Activated CD4-positive, alpha-beta T cell treated with anti-CD3 and anti-CD28 coated beads for 48 hours (primary cell): ENCODE data around the gene ALG9.

Source experiments
- DNase-seq: peaks from one replicate; pipeline ENCODE4 v3.0.0-alpha.2; 2020

ALG9 gene

DNA sequence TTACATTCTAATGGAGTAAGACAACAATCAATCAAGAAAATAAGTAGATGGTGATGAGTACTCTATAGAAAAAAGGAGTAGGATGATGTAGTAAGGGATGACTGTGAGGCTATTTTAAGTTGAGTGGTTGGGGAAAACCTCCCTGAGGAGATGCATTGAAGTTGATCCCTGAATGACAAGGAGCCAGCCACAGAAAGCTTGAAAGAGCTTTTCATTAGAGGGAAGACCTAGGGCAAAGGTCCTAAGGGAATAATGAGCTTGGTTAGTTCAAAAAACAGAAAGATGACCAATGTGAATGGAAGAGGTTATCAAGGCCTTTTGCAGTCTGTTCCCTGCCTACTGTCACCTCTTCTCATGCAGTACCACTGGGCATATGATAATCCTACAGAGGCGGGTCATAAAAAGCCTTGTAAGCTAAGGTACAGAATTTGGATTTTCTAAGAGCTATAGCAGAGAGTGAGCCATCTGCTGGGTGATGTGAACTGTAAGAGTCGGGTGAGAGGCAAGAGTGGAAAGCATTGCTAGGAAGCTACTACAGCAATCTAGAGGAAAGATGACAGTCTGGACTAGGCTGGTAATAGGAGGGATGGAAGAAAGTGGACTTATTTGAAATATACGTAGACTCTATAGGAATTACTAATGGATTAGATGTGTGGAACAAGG, 108.3 kb downstream of the ALG9 start:
- DNase-seq = no peak

DNA sequence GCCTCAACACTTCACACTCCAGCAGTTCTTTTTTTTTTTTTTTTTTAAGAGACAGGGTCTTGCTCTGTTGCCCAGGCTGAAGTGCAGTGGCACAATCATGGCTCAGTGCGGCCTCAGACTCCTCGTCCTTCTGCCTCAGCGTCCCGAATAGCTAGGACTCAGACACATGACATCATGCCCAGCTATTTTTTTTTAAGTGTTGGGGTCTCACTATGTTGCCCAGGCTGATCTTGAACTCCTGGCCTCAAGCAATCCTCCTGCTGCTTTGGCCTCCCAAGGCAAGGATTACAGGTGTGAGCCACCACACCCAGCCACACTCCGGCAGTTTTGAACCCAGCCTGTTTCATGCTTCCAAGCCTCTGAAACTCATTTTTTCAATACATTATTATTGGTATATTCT, 108.9 kb downstream of the ALG9 start:
- DNase-seq = no peak

DNA sequence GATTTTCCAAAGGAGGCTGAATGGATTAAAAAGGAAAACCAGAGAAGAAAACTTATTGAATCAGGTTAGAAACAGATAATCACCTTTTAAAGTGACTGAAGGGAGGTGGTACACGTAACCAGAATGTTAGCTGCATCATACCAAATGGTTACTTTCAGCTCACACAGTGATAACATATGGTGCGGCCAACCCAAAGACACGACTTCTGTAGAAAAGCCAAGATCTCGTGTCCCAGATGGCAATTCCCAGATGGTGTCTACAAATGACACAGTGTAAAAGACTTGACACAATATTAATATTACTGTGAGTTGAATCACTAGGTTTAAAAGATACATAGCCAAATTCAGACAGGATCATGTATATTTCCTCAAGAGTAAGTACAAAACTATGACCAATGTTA, 110.3 kb downstream of the ALG9 start:
- no peak for DNase-seq

DNA sequence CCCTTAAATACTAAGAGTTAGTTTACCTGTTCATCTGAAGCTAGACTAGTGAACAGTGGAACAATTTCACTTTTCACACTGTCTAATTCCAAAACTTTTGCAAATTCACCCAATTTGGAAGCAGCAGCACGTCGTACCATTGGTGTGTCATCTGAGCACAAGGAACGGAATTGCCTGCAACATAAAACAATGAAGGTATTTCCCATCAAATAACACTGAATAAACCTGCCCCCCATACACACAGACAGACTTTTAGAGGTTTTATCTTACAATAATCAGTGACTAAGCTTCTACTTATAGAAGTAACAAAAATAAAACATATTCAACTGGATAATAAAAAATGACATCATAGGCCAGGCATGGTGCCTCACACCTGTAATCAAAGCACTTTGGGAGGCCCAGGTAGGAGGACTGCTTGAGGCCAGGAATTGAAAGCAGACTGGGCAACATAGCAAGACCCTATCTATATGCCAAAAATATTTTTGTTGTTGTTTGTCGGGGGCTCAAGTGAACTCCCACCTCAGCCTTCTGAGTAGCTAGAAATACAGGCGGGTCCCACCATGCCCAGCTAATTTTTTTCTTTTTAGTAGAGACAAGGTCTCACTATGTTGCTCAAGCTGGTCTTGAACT, 111.5 kb downstream of the ALG9 start:
- DNase-seq = no peak

DNA sequence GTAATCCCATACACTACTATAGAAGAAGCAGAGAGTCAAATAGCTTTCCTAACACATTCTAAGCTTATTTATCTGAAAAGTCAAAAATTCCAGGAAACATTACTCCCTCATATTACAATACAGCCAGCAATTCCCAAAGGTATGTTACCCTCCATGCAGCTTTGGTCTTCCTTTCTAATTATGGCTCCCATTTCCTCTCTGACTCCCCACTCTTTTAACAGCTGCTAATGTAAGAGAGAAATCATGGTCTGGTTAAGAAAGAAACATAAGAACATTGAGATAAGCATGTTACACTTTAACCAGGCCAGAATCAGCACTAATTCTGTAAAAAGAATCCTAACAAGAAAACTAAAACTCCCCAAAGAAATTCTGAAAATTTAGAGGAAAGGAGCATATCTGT, 112.0 kb downstream of the ALG9 start:
- DNase-seq = no peak

DNA sequence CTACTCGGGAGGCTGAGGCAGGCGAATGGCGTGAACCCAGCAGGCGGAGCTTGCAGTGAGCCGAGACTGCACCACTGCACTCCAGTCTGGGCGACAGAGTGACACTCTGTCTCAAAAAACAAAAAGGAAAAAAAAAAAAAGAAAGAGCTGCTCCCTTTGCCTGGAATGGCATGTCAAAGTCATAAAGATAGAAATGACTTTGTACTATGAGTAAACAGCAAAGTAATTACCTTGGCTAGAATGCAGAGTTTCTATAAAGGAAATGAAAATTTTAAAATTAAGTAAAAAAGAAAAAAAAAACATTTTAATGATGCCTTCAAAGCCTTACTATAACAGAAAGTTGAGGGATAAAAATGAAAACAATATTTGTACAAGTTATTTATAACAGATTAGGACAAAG, 115.3 kb downstream of the ALG9 start:
- DNase-seq = no peak

DNA sequence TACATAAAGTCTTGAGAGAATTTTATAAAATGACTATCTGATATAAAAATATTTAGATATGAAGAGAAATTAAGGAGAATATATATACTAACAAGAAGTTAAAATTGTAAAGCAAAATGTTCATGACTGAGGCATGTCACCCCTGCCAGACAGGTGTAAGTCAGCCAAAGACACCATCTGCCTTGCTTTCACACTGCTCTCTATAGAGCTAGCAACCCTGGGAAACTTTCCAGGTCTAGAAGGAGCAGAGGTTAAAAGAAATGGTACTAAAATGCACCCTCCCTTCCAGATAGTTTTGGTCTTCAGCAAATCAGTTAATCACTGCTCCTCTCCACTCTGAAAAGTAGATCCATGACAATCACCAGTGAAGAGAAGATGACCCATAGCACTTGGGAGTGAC, 121.7 kb downstream of the ALG9 start:
- DNase-seq = no peak

DNA sequence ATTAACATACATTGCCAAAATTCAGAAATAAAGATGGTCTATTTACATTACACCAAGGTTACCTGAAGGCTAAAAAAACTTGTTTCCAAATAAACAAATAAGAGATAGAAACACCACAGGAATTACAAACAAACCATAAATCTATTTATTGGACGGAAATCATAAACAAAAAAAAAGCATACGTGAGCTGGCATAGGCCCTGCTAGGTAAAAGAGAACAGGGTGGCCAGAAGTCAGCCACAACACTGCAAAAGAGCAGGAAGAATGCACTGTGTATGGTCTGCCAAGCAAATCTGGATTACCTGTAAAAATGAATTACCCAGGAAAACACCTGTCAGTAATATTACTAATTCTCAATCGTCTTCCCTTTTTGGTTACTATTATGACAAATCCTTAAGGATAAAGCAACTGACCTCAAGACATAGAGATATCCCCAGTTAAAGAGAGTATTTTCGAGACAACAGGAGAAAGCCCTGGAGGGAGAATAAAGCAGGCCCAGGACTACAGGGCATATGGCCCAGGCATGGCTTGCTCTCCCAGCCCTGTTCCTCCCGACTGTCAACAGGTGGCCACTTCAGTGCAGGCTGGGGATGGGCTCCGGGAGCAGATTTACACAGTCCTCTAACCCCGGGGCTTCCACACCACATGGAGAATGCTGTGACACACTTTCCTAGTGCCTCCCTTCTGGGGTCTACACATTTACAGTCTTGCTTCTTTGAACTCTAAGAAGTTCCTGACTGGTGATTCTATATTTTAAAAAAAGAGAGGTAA, 123.2 kb downstream of the ALG9 start:
- DNase-seq = no peak

DNA sequence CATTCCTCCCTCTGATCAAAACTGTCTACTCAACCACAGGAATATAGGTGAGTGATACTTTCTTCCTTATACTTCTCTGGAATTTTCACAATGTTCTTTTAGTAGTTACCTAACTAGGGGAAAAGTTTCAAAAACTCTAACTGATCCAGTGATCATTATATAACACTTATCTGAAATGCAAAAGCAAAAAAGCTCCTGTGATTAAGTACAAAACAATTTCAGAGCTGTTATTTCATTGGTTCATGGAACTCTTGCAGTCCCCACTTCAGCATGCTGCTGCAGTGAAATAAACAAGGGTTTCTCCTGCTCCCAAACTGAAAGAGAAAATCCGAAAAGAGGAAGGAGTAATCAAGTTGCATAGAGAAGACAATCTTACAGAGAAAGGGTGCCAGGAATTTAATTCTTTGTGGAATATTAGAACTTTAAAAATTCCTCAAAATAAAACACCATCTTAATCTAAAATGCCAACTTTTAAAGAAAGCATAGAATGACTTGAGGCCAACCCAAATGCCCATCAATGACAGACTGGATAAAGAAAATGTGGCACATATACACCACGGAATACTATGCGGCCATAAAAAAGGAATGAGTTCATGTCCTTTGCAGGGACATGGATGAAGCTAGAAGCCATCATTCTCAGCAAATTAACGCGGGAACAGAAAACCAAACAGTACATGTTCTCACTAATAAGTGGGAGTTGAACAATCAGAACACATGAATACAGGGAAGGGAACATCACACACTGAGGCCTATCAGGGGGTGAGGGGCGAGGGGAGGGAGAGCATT, 125.5 kb downstream of the ALG9 start:
- DNase-seq = no peak

DNA sequence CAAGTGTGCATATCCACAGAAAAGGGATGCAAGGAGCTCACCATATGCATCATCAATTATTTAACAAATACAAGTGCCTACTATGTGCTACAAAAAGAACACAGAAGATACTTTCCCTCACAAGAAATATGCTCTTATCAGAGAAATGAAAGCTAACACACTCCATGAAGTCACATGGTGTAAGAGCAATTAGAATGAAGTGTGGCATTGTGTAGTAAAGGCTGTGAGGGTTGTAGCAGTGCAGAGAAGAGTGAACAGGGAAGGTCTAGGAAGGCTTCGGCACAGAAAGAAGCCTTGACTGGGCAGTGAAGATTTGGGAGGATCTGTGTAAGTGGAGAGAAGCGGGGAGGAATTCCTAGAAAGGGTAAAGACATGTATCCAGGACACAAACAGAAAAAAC, 127.7 kb downstream of the ALG9 start:
- DNase-seq = no peak

DNA sequence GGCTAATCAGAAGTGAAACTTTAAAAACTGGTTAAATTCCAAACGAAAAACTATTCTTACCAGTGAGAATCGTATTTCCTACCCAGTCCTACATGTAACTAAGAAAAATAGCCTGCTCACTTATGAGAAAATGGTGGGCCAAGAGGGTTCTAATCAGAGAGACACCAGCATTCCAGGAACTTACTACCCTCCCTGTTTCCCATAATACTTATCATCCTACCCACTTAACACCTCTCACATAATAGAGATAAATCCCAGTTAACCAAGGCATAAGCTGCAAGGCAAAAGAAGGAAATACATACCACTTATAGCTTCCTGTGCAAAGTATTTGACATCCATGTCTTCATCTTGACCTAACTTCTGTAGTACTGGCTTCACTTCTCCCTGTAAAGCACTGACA, 129.6 kb downstream of the ALG9 start:
- no peak for DNase-seq

DNA sequence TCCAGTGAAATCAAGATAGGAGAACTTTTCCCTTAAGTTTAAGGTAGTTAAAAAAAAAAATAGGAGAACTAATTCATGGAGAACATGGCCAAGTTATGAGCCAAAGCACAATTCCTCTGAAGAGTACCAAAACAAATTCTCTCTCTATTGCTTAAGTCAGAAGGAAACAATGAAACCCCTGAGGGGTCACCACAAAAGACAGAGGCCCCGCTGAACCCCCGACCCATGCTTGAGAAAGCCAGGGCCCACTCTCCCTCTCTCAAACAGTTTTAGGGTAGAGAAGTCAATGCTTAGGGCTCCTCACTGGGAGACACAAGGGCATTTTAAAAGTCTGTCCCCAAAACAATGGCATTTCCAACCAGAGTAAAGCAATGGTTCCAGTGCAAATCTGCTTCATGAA, 132.1 kb downstream of the ALG9 start:
- DNase-seq = no peak

DNA sequence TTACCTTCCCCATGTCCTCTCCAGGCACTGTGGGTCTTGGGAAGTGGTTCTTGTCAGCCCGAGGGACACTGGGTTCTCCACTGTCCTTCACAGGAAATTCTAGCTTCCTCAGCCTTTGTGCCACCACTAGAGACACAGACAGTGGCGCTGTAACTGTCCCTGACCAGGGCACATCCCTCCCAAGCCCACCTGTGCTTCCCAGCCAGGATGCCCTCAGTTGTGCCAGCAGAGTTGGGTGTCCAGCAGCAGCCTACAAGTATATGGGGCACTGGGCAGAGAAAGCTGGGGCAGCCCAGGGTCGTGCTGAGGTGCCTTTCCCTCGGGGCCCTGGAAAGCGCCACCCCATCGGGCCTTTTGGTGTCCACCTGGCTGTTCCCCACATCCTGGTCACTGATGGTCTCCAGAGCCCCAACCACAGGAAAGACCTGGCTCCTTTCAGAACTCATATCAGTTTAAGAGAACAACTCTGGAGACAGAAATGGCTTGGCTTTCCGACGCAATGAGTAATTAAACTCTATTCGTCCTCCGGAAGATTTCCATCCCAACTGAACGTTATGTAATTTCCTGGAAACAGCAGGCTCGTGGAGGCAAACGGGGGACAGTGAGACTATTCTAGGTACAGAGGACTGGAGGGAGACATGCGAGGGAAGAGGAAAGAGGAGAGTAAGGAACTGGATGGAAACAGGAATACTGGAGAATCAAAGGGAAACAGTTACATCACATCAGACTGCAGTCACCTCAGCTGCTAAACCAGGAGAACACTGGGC, 133.8 kb downstream of the ALG9 start:
- no peak for DNase-seq

DNA sequence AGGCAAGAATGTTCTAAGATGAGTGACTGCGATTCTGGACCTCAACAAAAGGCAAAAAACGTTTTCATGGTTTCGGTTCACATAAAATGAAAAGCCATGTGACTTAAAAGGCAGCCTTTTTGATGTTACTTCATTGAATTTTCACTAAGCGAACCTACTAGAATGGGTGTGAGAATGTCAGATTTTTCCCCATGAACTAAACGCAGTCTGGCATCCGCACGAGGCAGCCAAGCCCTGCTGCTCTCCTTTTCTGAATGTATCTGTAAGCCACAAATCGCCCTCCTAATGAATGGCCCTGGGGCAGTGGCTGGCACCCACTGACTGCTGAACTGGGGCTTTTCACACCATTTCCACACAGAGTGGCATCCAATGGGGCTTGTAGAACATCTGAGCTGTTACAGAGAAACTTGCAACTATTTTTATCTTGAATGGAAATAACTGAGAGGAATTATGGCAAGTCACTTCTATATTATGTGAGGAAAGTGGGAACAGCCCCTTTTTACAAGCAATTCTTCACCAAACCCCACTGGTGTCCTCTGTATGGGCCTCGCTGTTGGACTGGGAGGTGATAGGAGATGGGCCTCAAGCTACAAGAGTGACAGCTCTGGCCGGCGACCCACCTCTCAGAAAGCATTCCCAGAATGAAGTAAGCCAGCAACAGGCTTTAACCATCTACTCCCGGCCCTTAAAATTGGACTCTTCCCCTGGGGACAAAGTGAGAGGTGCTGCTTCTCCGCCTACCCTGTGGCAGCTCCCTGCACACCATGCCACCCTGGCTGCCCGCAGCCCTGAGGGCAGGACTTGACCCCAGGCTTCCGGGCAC, 134.5 kb downstream of the ALG9 start:
- DNase-seq = no peak
